GM08714 (cell line): Measurements from ENCODE around the gene KCNG4.

Experiments used
- H3K4me3 ChIP-seq: fragments of 200-500 bp; sonication (Bioruptor generic); 2 replicates; pipeline ENCODE4 v1.5.1; 2014; ENCODE audit warnings: mild to moderate bottlenecking, low read length, inconsistent platforms
- ZNF274 ChIP-seq: IDR thresholded peaks from 2 replicates; pipeline ENCODE4 v1.6.1; 2012; ENCODE audit warnings: mild to moderate bottlenecking, low read depth, low read length

Gene KCNG4

GRCh38 chr16:84271866-84272265 lies 32.1 kb upstream of the KCNG4 start:
- H3K4me3 ChIP-seq: no peak overlapping the region
- no peak for TF ChIP-seq ZNF274

- no peak overlapping the region for H3K4me3 ChIP-seq
- TF ChIP-seq ZNF274: no peak
These were observed 31.2 kb upstream of the KCNG4 start for GRCh38 chr16:84271037-84271436.

- no peak for TF ChIP-seq ZNF274
- H3K4me3 ChIP-seq: no peak overlapping the region
These were observed 30.7 kb upstream of the KCNG4 start for GRCh38 chr16:84270531-84270930.

GRCh38 chr16:84270071-84270470 lies 30.3 kb upstream of the KCNG4 start:
- no peak overlapping the region for H3K4me3 ChIP-seq
- no peak for TF ChIP-seq ZNF274

- H3K4me3 ChIP-seq: no peak overlapping the region
- no peak for TF ChIP-seq ZNF274
These were observed 28.7 kb upstream of the KCNG4 start for GRCh38 chr16:84268291-84269040.

- H3K4me3 ChIP-seq: no peak overlapping the region
- TF ChIP-seq ZNF274: no peak
These were observed 27.6 kb upstream of the KCNG4 start for GRCh38 chr16:84267380-84267779.

- no peak for TF ChIP-seq ZNF274
- H3K4me3 ChIP-seq: no peak overlapping the region
These were observed 26.6 kb upstream of the KCNG4 start for GRCh38 chr16:84266451-84266850.

GRCh38 chr16:84262939-84263338 lies 23.1 kb upstream of the KCNG4 start:
- no peak for TF ChIP-seq ZNF274

GRCh38 chr16:84262031-84262430 lies 22.2 kb upstream of the KCNG4 start:
- no peak for TF ChIP-seq ZNF274
- H3K4me3 ChIP-seq: no peak overlapping the region

More at GRCh38 chr16:84262939-84263338, 23.1 kb upstream of the KCNG4 start:
- no peak overlapping the region for H3K4me3 ChIP-seq

GRCh38 chr16:84260766-84261554 lies 21.1 kb upstream of the KCNG4 start:
- TF ChIP-seq ZNF274: no peak
- H3K4me3 ChIP-seq: no peak overlapping the region

GRCh38 chr16:84259691-84260090 lies 19.9 kb upstream of the KCNG4 start:
- no peak overlapping the region for H3K4me3 ChIP-seq
- TF ChIP-seq ZNF274: no peak

- no peak overlapping the region for H3K4me3 ChIP-seq
- no peak for TF ChIP-seq ZNF274
These were observed 18.5 kb upstream of the KCNG4 start for GRCh38 chr16:84258266-84258665.

GRCh38 chr16:84255050-84255810 lies 15.4 kb upstream of the KCNG4 start:
- no peak for TF ChIP-seq ZNF274

GRCh38 chr16:84254062-84254461 lies 14.2 kb upstream of the KCNG4 start:
- no peak overlapping the region for H3K4me3 ChIP-seq
- no peak for TF ChIP-seq ZNF274

More at GRCh38 chr16:84255050-84255810, 15.4 kb upstream of the KCNG4 start:
- H3K4me3 ChIP-seq: no peak overlapping the region
